GM18867 (cell line): ENCODE measurements around the gene GAMT.

Experiments
- ATAC-seq: cut with Tn5 transposase; IDR thresholded peaks from one replicate; pipeline ENCODE4 v1.9.1; 2021; ENCODE audit warnings: mild to moderate bottlenecking, moderate library complexity; ENCODE audit not compliant: unreplicated experiment

GAMT gene

GRCh38 chr19:1401889-1402217 is 511 bp upstream of the GAMT start:
- no peak for ATAC-seq

- no peak for ATAC-seq
These were observed 833 bp downstream of the GAMT start for GRCh38 chr19:1400281-1401137.

GRCh38 chr19:1399745-1400144 is 1.6 kb downstream of the GAMT start:
- ATAC-seq, result no peak

- ATAC-seq, result no peak
These were observed 2.3 kb downstream of the GAMT start for GRCh38 chr19:1399079-1399478.

- no peak for ATAC-seq
These were observed 3.5 kb downstream of the GAMT start for GRCh38 chr19:1397838-1398237.

- no peak for ATAC-seq
These were observed 4.3 kb downstream of the GAMT start for GRCh38 chr19:1396768-1397679.

- ATAC-seq, result no peak
These were observed 5.1 kb downstream of the GAMT start for GRCh38 chr19:1396019-1396767.

- ATAC-seq, result no peak
These were observed 5.9 kb downstream of the GAMT start for GRCh38 chr19:1395194-1396018.

- ATAC-seq, result no peak
These were observed 6.8 kb downstream of the GAMT start for GRCh38 chr19:1394252-1395193.

- ATAC-seq, result no peak
These were observed 7.5 kb downstream of the GAMT start for GRCh38 chr19:1393841-1394240.

GRCh38 chr19:1392939-1393530 is 8.3 kb downstream of the GAMT start:
- no peak for ATAC-seq

- ATAC-seq, result no peak
These were observed 8.9 kb downstream of the GAMT start for GRCh38 chr19:1392407-1392806.

GRCh38 chr19:1390890-1391423 is 10.4 kb downstream of the GAMT start:
- no peak for ATAC-seq

GRCh38 chr19:1389033-1389940 is 12.1 kb downstream of the GAMT start:
- ATAC-seq, result no peak

GRCh38 chr19:1388637-1389026 is 12.7 kb downstream of the GAMT start:
- no peak for ATAC-seq

- no peak for ATAC-seq
These were observed 13.4 kb downstream of the GAMT start for GRCh38 chr19:1387684-1388636.
